ENCODE data around the gene SOX3.

DNA sequence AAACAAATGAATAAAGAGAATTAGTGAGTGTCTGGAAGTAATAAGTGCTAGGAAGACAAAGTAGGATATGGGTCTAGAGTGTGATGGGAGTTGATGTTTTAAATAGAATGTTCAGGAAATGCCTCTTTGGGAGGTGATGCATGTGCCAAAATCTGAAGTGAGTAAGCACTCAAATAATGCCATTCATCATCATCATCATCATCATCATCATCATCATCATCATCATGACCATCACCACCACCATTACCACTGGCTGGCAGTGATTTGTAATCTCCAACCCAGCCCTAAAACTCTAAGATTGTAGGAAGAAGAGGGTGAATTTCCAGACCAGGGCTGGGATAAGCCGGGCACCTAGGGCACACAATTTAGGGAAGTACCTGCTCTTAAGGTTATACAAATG, 9.7 kb upstream of the SOX3 start:
- TF ChIP-seq EGR1 (IDR thresholded peaks at IDR 0.05) (no peak), CEBPB (IDR thresholded peaks at IDR 0.05) (no peak)
